ENCODE measurements around the gene LONP1.

GRCh38 chr19:5681391-5682106 lies 38.4 kb downstream of the LONP1 start:
- TF ChIP-seq, protein P1, sequence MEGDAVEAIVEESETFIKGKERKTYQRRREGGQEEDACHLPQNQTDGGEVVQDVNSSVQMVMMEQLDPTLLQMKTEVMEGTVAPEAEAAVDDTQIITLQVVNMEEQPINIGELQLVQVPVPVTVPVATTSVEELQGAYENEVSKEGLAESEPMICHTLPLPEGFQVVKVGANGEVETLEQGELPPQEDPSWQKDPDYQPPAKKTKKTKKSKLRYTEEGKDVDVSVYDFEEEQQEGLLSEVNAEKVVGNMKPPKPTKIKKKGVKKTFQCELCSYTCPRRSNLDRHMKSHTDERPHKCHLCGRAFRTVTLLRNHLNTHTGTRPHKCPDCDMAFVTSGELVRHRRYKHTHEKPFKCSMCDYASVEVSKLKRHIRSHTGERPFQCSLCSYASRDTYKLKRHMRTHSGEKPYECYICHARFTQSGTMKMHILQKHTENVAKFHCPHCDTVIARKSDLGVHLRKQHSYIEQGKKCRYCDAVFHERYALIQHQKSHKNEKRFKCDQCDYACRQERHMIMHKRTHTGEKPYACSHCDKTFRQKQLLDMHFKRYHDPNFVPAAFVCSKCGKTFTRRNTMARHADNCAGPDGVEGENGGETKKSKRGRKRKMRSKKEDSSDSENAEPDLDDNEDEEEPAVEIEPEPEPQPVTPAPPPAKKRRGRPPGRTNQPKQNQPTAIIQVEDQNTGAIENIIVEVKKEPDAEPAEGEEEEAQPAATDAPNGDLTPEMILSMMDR (IDR thresholded peaks at IDR 0.05) = no peak
- no peak for TF ChIP-seq POLR2A (IDR thresholded peaks at IDR 0.05)
